GM19043 (cell line): Measurements from ENCODE around the gene LRRC38.
"Not testable (repeated sequence)": the region's sequence is repeated elsewhere in the genome, so short reads cannot be mapped to it uniquely, and the experiment has no call there.

ENCODE experiments used
- ATAC-seq: cut with Tn5 transposase; IDR thresholded peaks from one replicate; pipeline ENCODE4 v1.9.1; 2021; ENCODE audit warnings: low read depth; ENCODE audit not compliant: unreplicated experiment

The LRRC38 gene

DNA sequence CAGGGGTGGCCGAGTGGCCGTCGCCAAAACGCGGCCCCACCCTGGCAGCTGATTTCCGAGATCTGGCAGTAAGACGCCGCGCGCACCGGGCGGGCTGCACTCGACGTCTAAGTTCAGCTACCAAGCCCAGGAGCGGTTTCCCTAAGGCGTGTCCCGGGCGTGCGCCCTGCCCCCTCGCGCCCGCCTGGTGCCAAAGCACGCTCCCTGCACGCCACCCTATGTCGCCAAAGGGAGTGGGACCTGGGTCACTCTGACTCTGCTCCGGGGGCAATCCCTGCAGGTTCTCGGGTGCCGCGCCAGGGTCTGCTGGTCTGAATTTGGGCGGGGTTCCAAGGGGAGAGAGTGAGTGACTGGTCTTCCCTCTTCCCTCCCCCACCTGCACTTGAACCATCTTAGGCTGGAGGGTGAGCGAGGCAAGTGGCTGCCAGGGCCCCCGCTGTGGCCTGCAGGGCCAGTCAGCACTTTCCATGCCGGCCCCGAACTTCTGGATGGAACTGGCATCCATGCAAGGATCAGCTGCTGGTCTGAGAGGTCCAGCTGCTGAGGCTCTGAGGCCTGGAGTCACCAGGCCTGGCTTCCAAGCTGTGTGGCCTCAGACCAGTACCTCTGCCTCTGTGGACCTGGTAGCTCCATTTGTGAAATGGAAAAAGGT, at the start of gene LRRC38:
TSS of gene LRRC38 (minus strand) at position 109 of the 652 bp plus-strand sequence. CDS start 410 bp downstream, outside the sequence.
- no peak for ATAC-seq

DNA sequence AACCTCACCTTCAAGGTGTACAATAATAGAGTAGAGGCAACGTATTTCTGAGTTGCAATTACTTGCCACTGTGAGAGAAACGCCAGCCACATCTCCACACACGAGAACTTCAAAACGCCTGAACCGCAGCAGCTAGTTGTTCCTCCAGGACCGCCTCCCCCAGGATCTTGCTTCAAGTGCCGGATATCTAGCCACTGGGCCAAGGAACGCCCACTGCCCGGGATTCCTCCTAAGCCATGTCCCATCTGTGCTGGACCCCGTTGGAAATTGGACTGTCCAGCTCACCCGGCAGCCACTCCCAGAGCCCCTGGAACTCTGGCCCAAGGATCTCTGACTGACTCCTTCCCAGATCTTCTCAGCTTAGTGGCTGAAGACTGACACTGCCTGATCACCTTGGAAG, 49.2 kb upstream of the LRRC38 start:
- ATAC-seq, result not testable (repeated sequence)

DNA sequence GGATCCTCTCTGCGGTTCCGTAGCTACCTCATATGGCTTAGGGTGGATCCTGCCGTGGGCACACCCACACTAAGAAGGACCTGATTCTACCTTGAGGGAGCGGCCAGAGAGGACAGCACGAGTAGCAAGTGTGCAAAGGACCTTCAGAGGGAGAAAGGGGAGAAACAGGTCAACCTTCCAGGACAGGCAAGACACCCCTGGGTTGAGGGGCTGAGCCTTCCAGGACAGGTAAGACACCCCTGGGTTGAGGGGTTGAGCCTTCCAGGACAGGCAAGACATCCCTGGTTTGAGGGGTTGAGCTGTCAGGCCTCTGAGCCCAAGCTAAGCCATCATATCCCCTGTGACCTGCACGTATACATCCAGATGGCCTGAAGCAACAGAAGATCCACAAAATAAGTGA, 46.7 kb upstream of the LRRC38 start:
- no peak for ATAC-seq

DNA sequence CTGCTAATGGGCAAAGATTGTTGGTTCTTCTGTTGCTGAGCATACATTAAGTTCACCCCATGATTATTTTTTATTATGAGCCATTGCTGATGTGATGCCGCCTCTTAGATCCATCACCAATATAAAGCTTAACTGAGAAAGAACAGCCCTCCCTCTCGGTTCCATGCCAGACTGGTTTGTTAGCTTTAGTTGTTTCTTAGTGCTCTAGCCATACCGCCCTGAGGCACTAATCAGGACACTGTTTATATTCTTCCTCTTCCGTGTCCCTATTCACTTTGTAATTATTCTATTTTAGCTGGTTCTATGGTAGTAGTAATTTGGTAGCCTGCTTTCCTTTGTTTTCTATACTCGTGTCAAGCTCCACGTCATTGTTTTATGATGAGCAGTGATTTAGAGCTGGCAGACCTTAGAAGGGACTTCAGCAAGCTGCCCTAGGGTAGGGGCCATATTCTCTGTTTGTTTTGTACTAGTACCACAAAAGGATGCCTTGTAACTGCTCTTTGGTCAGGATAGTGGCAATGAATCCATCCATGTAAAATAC, 42.5 kb upstream of the LRRC38 start:
- no peak for ATAC-seq

GRCh38 chr1:13554798-13555197, 41.0 kb upstream of the LRRC38 start:
- ATAC-seq, result no peak

GRCh38 chr1:13550663-13551062, 36.9 kb upstream of the LRRC38 start:
- no peak for ATAC-seq

GRCh38 chr1:13549521-13549920, 35.7 kb upstream of the LRRC38 start:
- no peak for ATAC-seq

DNA sequence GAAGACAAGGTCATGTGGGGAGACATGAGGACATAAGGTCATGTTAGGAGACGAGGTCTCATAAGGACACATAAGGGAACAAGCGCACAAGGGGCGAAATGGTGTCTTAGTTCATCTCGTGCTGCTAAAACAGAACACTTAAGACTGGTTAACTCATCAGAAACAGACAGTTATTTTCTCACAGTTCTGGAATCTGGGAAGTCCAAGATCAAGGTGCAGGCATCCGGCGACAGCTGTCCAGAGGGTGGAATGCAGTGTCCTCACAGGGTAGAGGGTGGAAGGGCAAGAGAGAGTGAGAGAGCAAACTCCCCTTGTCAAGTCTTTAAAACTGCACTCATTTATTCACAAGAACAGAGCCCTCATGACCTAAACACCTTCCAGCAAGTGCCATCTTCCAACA, 35.2 kb upstream of the LRRC38 start:
- ATAC-seq, result no peak

DNA sequence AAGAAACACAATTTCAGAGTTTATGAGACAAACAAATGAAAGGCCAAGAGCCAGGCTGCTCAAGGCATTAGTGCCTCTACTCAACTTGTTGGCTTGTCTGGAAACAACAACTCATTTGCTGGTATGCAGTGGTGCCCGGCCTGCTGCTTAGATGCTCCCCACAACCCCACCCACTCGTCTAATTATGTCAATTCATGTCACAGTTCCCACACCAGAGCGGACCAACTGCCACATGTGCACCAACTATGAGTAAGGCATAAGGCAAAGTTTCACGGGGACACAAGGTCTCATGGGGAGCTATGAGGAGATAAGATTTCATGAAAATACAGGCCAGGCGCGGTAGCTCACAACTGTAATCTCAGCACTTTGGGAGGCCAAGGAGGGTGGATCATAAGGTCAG, 34.5 kb upstream of the LRRC38 start:
- ATAC-seq, result no peak

- ATAC-seq, result no peak
Observed at GRCh38 chr1:13546791-13547190, 33.0 kb upstream of the LRRC38 start.

DNA sequence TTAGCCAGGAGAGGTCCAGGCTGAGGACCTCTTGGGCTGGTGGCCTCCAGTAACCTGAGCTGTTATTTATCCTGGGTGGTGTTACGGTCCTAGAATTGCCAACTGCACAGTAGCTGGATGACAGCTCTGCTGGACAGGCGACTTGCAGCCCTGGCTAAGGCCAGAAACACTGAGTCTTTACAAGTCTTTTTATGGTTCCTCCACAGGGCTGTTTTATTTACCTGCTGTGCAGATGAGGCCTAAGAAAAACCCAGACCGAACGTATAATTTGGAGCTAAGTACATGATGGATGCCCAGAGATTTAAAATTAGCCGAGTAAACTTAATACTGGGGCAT, 30.4 kb upstream of the LRRC38 start:
- ATAC-seq, result no peak

- no peak for ATAC-seq
Observed at GRCh38 chr1:13543451-13544220, 29.8 kb upstream of the LRRC38 start.

DNA sequence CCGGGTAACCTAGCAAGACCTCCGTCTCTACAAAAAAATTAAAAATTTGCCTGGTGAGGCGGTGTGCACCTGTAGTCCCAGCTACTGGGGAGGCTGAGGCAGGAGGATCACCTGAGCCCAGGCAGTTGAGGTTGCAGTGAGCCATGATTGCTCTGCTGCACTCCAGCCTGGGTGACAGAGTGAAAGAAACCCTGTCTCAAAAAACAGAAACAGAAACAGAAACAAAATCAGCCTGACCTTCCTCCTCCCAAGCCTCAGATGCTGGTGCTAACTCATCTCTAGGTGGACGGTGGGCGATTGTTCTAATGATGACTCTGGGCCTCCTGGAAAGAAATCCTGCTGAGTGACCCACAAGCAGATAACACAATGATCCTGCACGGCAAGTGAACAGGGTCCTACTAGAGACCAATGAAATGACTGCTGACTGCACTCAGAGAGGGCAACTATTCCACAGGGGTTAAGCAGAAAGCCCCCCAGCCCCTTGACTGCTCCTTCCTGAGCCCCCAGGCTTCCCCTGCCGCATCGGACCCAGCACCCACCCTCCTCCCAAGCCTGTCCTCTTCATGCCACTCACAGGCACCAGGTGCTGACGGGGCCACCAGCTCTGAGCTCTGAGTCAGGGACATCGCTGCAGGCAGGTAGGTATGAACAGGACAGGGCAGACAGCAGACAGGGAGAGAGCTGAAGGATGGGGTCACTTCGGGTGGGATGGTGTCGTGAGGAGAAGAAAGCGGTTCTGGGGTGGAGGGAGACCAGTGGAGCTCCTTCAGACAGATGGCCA, 27.8 kb upstream of the LRRC38 start:
- no peak for ATAC-seq

GRCh38 chr1:13540866-13541265, 27.1 kb upstream of the LRRC38 start:
- ATAC-seq, result no peak

- no peak for ATAC-seq
Observed at GRCh38 chr1:13539683-13540082, 25.9 kb upstream of the LRRC38 start.

DNA sequence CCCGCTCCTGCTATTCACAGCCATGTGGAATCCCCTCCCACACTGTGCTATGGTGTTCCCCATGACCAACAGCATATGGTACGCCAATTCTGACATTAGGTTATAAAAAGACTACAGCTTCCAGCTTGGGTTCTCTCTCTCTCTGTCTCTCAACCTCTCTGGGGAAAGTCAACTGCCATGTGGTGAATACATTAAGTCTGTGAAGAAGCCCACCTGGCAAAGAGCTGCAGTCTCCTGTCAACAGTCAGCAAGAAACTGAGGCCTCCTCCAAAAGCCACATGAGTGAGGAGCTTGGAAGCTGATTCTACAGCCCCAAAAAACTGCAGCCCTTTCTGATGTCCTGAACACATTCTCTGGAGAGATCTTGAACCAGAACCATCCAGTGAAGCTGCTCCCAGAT, 25.0 kb upstream of the LRRC38 start:
- ATAC-seq, result no peak

GRCh38 chr1:13536571-13536970, 22.8 kb upstream of the LRRC38 start:
- ATAC-seq, result no peak

DNA sequence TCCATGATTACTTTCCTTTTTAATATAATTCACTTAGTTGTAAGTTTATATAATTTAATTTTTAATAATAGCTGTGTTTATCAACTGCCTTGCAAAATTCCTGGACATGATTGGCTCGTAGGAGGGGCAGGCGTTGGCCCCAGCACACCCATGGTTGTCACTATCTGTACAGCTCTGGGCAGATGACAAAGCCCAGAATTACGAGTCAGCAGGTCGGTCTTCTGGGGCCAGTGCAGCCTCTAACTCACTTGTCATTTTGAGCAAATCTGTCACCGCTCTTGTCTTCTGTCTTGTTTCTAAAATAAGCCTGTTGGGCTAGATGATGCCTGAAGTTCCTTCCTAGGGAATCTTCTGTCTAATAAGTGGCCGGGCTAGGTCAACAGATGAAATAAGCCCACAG, 21.4 kb upstream of the LRRC38 start:
- no peak for ATAC-seq

GRCh38 chr1:13528320-13528719, 14.5 kb upstream of the LRRC38 start:
- no peak for ATAC-seq

GRCh38 chr1:13523780-13524477, 10.1 kb upstream of the LRRC38 start:
- no peak for ATAC-seq

- no peak for ATAC-seq
Observed at GRCh38 chr1:13520985-13521384, 7.2 kb upstream of the LRRC38 start.
